ENCODE results near the gene MGARP.
"Not testable (repeated sequence)": the region's sequence is repeated elsewhere in the genome, so short reads cannot be mapped to it uniquely, and the experiment has no call there.

GRCh38 chr4:139313414-139313813 is 33.4 kb upstream of the MGARP start:
- TF ChIP-seq CTBP1 (IDR thresholded peaks at IDR 0.05; ENCODE audit: borderline replicate concordance); SP1 (IDR thresholded peaks at IDR 0.05); FOXM1 (IDR thresholded peaks at IDR 0.05; ENCODE audit: borderline replicate concordance); ZNF384 (IDR thresholded peaks at IDR 0.05); NFRKB (IDR thresholded peaks at IDR 0.05): not testable (repeated sequence)

Data from HEK293T (cell line).